ENCODE measurements around the gene GON7.

DNA sequence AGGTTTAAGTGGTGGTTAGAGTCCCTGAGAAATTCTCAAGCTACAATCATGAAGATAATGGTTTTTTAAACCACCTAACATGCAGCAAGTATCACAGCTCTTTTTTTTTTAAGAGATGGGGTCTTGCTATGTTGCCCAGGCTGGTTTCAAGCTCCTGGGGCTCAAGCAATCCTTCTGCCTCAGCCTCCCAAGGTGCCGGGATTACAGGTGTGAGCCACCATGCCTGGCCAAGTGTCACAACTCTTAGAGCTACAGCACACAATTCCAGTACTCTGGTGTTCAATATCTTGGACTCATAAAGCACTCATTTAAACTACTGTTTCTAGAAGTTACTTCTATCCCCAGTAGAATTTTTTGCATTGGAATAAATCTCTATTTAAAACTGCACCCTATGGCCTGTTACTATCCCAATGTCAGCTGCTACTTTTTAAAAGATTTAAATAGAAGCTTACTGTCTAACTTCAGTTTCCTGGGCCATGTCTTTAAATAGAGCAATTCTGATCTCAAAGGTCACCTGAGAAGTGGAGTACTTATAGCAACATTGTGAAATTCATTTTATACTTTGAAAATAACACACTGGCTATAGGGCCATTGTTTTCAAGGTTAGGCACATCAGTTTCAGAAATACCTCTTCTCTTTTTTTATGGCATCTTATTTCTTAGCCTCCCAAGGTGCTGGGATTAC is 11.4 kb downstream of the GON7 start:
- TF ChIP-seq, protein P1, sequence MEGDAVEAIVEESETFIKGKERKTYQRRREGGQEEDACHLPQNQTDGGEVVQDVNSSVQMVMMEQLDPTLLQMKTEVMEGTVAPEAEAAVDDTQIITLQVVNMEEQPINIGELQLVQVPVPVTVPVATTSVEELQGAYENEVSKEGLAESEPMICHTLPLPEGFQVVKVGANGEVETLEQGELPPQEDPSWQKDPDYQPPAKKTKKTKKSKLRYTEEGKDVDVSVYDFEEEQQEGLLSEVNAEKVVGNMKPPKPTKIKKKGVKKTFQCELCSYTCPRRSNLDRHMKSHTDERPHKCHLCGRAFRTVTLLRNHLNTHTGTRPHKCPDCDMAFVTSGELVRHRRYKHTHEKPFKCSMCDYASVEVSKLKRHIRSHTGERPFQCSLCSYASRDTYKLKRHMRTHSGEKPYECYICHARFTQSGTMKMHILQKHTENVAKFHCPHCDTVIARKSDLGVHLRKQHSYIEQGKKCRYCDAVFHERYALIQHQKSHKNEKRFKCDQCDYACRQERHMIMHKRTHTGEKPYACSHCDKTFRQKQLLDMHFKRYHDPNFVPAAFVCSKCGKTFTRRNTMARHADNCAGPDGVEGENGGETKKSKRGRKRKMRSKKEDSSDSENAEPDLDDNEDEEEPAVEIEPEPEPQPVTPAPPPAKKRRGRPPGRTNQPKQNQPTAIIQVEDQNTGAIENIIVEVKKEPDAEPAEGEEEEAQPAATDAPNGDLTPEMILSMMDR (IDR thresholded peaks at IDR 0.05; ENCODE audit: insufficient read depth, low read depth, low read length), result no peak
- no peak for TF ChIP-seq EZH2 (IDR thresholded peaks at IDR 0.05; ENCODE audit: insufficient read depth, low read length)

Data from astrocyte (in vitro differentiated cells and primary cell).